ENCODE measurements around the gene MED15. TPM values are rescaled to one million over a fixed set of nuclear protein-coding genes. Genes with fewer than 3 reads are reported as not detected.

Gene MED15
- total RNA-seq, 1 donor from 2014 or later: 83.6 TPM

DNA sequence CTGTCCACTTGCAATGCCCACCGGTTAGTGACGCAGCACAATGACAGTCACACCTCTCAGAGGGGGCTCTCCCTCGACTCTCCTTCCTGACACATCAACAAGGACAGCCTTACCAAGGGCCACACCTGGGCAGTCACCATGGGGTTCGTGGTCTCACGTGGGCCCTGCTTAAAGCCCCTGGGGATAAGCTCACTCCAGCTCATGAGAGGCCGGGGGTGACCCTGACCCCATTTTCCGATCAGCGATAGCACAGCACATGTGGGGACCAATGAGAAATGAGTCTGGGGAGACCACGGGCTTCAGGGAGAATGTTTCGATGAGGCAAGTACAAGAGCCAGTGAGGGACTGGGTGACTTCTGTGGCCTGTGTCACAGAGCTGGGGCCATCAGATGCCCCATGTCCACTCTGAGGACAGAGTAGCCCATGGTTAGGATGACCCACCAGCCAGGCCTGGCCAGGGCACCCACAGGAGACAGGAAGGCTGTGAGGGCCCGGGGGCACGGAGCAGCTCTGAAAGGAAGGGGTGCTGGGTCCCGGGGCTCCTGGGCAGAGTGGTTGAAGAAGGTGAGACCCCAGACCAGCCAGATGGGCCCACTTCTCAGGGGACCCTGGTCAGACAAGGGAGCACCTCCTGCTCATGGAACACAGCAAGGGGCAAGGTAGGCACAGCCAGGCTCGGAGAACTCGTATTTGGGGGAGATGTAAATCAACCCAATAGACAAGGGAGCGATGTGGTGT lies 128.8 kb downstream of the MED15 start:
- Mint-ChIP-seq H3K4me3 (ENCODE audit: unreplicated experiment) (no peak overlapping the region), H3K36me3 (ENCODE audit: unreplicated experiment) (no peaks in the 10 kb centered on the region)

DNA sequence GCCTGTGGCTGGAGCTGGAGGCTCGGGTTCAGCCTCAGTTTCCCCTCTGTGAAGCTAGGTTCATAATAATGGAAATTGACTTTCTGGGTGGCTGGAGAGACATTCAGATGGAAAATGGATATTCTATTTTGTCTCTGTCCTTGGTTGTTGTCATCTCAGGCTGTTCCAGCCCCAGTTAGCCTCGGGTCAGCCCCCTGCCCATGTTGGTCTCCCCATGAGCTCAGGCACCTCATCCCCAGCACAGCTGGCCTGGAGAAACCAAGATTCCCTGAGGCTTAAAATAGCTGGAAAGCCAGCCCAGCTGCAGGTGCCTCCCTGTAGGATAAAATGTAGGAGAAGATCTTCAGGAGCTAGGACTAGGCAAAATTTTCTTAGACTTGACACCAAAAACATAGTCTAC lies 129.5 kb downstream of the MED15 start:
- no peak for DNase-seq
- TF ChIP-seq, protein P1, sequence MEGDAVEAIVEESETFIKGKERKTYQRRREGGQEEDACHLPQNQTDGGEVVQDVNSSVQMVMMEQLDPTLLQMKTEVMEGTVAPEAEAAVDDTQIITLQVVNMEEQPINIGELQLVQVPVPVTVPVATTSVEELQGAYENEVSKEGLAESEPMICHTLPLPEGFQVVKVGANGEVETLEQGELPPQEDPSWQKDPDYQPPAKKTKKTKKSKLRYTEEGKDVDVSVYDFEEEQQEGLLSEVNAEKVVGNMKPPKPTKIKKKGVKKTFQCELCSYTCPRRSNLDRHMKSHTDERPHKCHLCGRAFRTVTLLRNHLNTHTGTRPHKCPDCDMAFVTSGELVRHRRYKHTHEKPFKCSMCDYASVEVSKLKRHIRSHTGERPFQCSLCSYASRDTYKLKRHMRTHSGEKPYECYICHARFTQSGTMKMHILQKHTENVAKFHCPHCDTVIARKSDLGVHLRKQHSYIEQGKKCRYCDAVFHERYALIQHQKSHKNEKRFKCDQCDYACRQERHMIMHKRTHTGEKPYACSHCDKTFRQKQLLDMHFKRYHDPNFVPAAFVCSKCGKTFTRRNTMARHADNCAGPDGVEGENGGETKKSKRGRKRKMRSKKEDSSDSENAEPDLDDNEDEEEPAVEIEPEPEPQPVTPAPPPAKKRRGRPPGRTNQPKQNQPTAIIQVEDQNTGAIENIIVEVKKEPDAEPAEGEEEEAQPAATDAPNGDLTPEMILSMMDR (IDR thresholded peaks at IDR 0.05; ENCODE audit: partially characterized antibody, unreplicated experiment): no peak
- Mint-ChIP-seq H3K27me3 (ENCODE audit: unreplicated experiment) (peaks cover 6% of the 10 kb centered on the region), H3K4me1 (ENCODE audit: low read depth, unreplicated experiment) (no peaks in the 10 kb centered on the region), H3K9me3 (ENCODE audit: unreplicated experiment) (peaks cover 3% of the 10 kb centered on the region), H3K27ac (ENCODE audit: unreplicated experiment) (no peak overlapping the region), H3K36me3 (ENCODE audit: unreplicated experiment) (no peaks in the 10 kb centered on the region), H3K4me3 (ENCODE audit: unreplicated experiment) (no peak overlapping the region)

More for the DNA sequence above, 128.8 kb downstream of the MED15 start:
- TF ChIP-seq, protein P1 (IDR thresholded peaks at IDR 0.05; ENCODE audit: partially characterized antibody, unreplicated experiment): no peak
- Mint-ChIP-seq H3K27ac (ENCODE audit: unreplicated experiment) (no peak overlapping the region), H3K9me3 (ENCODE audit: unreplicated experiment) (peaks cover 3% of the 10 kb centered on the region), H3K4me1 (ENCODE audit: low read depth, unreplicated experiment) (no peaks in the 10 kb centered on the region), H3K27me3 (ENCODE audit: unreplicated experiment) (peaks cover 6% of the 10 kb centered on the region)
- DNase-seq: no peak

Other genes starting within 250 kb of the MED15 start
- 38.3 TPM for gene RTN4R, start 239.3 kb upstream of the MED15 start, total RNA-seq (ENCODE audit: unreplicated experiment)
- gene DGCR6L, start 187.6 kb upstream of the MED15 start, total RNA-seq (ENCODE audit: unreplicated experiment): 24.1 TPM
- gene ZNF74, start 113.5 kb upstream of the MED15 start, total RNA-seq (ENCODE audit: unreplicated experiment): 50.3 TPM
- 3.4 TPM for gene SCARF2, start 69.8 kb upstream of the MED15 start, total RNA-seq (ENCODE audit: unreplicated experiment)
- gene KLHL22, start 11.8 kb upstream of the MED15 start, total RNA-seq (ENCODE audit: unreplicated experiment): 20.2 TPM